K562 (cell line): ENCODE data around the gene MRPL28. TPM values are rescaled to one million over a fixed set of nuclear protein-coding genes. Genes with fewer than 3 reads are reported as not detected.

Experiments
- ARHGAP35 ChIP-seq: fragments of 450-650 bp; IDR thresholded peaks from 2 replicates; pipeline ENCODE4 v1.6.1; 2018; ENCODE audit not compliant: partially characterized antibody
- ATF7 ChIP-seq: fragments of 450-650 bp; IDR thresholded peaks from 2 replicates; pipeline ENCODE4 v1.7.1; 2014; ENCODE audit warnings: mild to moderate bottlenecking, moderate library complexity
- CHCHD3 ChIP-seq: fragments of 250-450 bp; sonication (Bioruptor Pico); IDR thresholded peaks from 2 replicates; pipeline ENCODE4 v2.1.2; 2022; ENCODE audit warnings: mild to moderate bottlenecking
- E2F5 ChIP-seq: sonication (generic); formaldehyde crosslinking; IDR thresholded peaks from 2 replicates; pipeline ENCODE4 v1.8.0; 2022; ENCODE audit warnings: mild to moderate bottlenecking, missing genetic modification reagents
- FOXJ3 ChIP-seq: sonication (generic); formaldehyde crosslinking; IDR thresholded peaks from 2 replicates; pipeline ENCODE4 v1.4.0; 2020; ENCODE audit warnings: mild to moderate bottlenecking, missing genetic modification reagents
- HDAC3 ChIP-seq: fragments of 450-650 bp; IDR thresholded peaks from 2 replicates; pipeline ENCODE4 v1.6.1; 2018; ENCODE audit warnings: borderline replicate concordance, mild to moderate bottlenecking, moderate library complexity; ENCODE audit not compliant: partially characterized antibody
- HLTF ChIP-seq: fragments of 450-650 bp; IDR thresholded peaks from 2 replicates; pipeline ENCODE4 v1.6.1; 2016
- KLF10 ChIP-seq: fragments of 250-450 bp; sonication (Bioruptor Pico); IDR thresholded peaks from 2 replicates; pipeline ENCODE4 v1.6.1; 2021; ENCODE audit warnings: matching md5 sums
- NCOA6 ChIP-seq: fragments of 450-650 bp; IDR thresholded peaks from 2 replicates; pipeline ENCODE4 v1.6.1; 2017; ENCODE audit warnings: mild to moderate bottlenecking
- NR4A1 ChIP-seq, 2 experiments: fragments of 250-450 bp in 1 of 2; fragments of 450-650 bp in 1 of 2; sonication (Bioruptor Pico) in 1 of 2; IDR thresholded peaks; 2 replicates each; pipeline versions ENCODE4 v1.4.0 to v1.6.1; 2016 to 2020; ENCODE audit warnings: mild to moderate bottlenecking in 2 of 2, missing compliant biosample characterization in 1 of 2, missing genetic modification characterization in 1 of 2, moderate library complexity in 1 of 2
- PHF21A ChIP-seq: fragments of 450-650 bp; IDR thresholded peaks from 2 replicates; pipeline ENCODE4 v1.6.1; 2017; ENCODE audit warnings: low read depth, borderline replicate concordance
- POU5F1 ChIP-seq: fragments of 150-350 bp; IDR thresholded peaks from 2 replicates; pipeline ENCODE4 v1.6.1; 2014; ENCODE audit warnings: borderline replicate concordance, low read length, low read depth, mild to moderate bottlenecking; ENCODE audit not compliant: partially characterized antibody
- TCFL5 ChIP-seq: fragments of 250-450 bp; sonication (Bioruptor Pico); conservative IDR thresholded peaks from 2 replicates; pipeline ENCODE4 v1.6.1; 2021; ENCODE audit warnings: mild to moderate bottlenecking, moderate library complexity, matching md5 sums
- USF2 ChIP-seq: sonication (generic); formaldehyde crosslinking; IDR thresholded peaks from 2 replicates; pipeline ENCODE4 v1.5.0; 2020; ENCODE audit warnings: missing genetic modification reagents
- XRCC5 ChIP-seq: fragments of 200-400 bp; formaldehyde crosslinking; IDR thresholded peaks from 2 replicates; pipeline ENCODE4 v1.6.1; 2017; ENCODE audit warnings: low read depth, mild to moderate bottlenecking, low read length
- ZBTB40 ChIP-seq, 2 experiments: fragments of 450-650 bp in 1 of 2; sonication (generic) in 1 of 2; formaldehyde crosslinking in 1 of 2; IDR thresholded peaks; 2 replicates each; pipeline versions ENCODE4 v1.7.1 to v1.9.0; 2016 to 2022; ENCODE audit warnings: inconsistent platforms in 1 of 2, mild to moderate bottlenecking in 1 of 2, missing genetic modification reagents in 1 of 2
- ZNF143 ChIP-seq: sonication (generic); formaldehyde crosslinking; IDR thresholded peaks from 2 replicates; pipeline ENCODE4 v1.9.0; 2022; ENCODE audit warnings: mild to moderate bottlenecking, missing genetic modification reagents
- ZNF324 ChIP-seq: fragments of 250-450 bp; sonication (Bioruptor Pico); IDR thresholded peaks from 2 replicates; pipeline ENCODE4 v1.4.0; 2020; ENCODE audit warnings: mild to moderate bottlenecking
- ZNF408 ChIP-seq: fragments of 250-450 bp; sonication (Bioruptor Pico); IDR thresholded peaks from 2 replicates; pipeline ENCODE4 v1.4.0; 2020; ENCODE audit warnings: low read depth, mild to moderate bottlenecking, moderate library complexity
- ZNF77 ChIP-seq: fragments of 250-450 bp; sonication (Bioruptor Pico); IDR thresholded peaks from 2 replicates; pipeline ENCODE4 v1.5.0; 2020
- polyA plus RNA-seq, 8 experiments: library from polyadenylated mRNA; depleted of rRNA in 4 of 8; stranded (reverse) in 5 of 8; unstranded in 3 of 8; fragments of >200 nt; fragmentation: Nextera tagmentation in 2 of 8; fragmentation: Illumina TruSeq in 1 of 8; extraction: Ambion mirVana in 2 of 8; extraction: Trizol in 1 of 8; gene quantifications; 2 replicates each; pipeline versions ENCODE4 v1.2.1 to v1.2.3, GENCODE V29; 2011 to 2014; ENCODE audit warnings: inconsistent platforms in 1 of 8, missing spikeins in 1 of 8
- total RNA-seq, 7 experiments: library from RNA; depleted of rRNA in 6 of 7; stranded (reverse); fragments of >200 nt in 6 of 7; fragmentation: Illumina TruSeq in 2 of 7; extraction: Trizol in 2 of 7; gene quantifications; 2 replicates each; pipeline versions ENCODE4 v1.2.1 to v1.2.3, GENCODE V29; 2011 to 2021; ENCODE audit warnings: low replicate concordance in 1 of 7

Gene MRPL28
- total and polyA plus RNA-seq, 9 of the 15 experiments (the other 6 are each of a cell fraction or from before 2014, with no cell fraction given) = 2.5 to 323 (median 175) TPM

GRCh38 chr16:386641-387156, 16.4 kb upstream of the MRPL28 start (continued):
- no peak for TF ChIP-seq E2F5
- no peak for TF ChIP-seq ZNF408 (CRISPR knock-in tag)
- TF ChIP-seq ARHGAP35 = no peak
- no peak for TF ChIP-seq ZNF143 (CRISPR knock-in tag)
- TF ChIP-seq KLF10 (CRISPR knock-in tag) = no peak
- no peak for TF ChIP-seq NCOA6
- TF ChIP-seq POU5F1 = no peak
- TF ChIP-seq TCFL5 = no peak
- TF ChIP-seq HLTF = no peak
- TF ChIP-seq CHCHD3 (CRISPR knock-in tag) = no peak
- TF ChIP-seq HDAC3 = no peak
- no peak for TF ChIP-seq ZNF77 (CRISPR knock-in tag)
- no peak for TF ChIP-seq NR4A1 (CRISPR knock-in tag; IDR thresholded peaks at IDR 0.05)
- no peak for TF ChIP-seq NR4A1 (tag; IDR thresholded peaks at IDR 0.05)
- no peak for TF ChIP-seq XRCC5
- no peak for TF ChIP-seq ZBTB40 (IDR thresholded peaks at IDR 0.05)
- no peak for TF ChIP-seq ZBTB40 (CRISPR knock-in tag; IDR thresholded peaks at IDR 0.05)
- TF ChIP-seq ZNF324 (CRISPR knock-in tag) = no peak
- no peak for TF ChIP-seq ATF7
- no peak for TF ChIP-seq USF2
- no peak for TF ChIP-seq FOXJ3 (CRISPR knock-in tag)
- TF ChIP-seq PHF21A = no peak
